Lower leg skin (tissue), 4 donors: ENCODE data around the gene DIS3L2. TPM values are rescaled to one million over a fixed set of nuclear protein-coding genes. Genes with fewer than 3 reads are reported as not detected.

Experiments used
- DNase-seq, 2 donors: peaks; one replicate each; pipeline ENCODE4 v3.0.0-alpha.2; 2019; ENCODE audit warnings: low spot score in 2 of 2
- H3K4me3 ChIP-seq: fragments of 200-600 bp; sonication (generic); 2 replicates; pipeline ENCODE4 v1.5.1; 2017; ENCODE audit warnings: mild to moderate bottlenecking, low read depth; ENCODE audit not compliant: poor library complexity, severe bottlenecking
- POLR2A ChIP-seq, 2 donors: fragments of 450-650 bp; IDR thresholded peaks; one replicate each; pipeline ENCODE4 v1.6.1; 2016 to 2017; ENCODE audit warnings: antibody characterized with exemption in 2 of 2, mild to moderate bottlenecking in 1 of 2, moderate library complexity in 1 of 2
- WGBS, 2 donors: methylation state at CpG; one replicate each; pipeline ENCODE4 v1.1.5; 2018; 5-methylcytosine and 5-hydroxymethylcytosine counted together
- intact Hi-C: fragments of 100-400 bp; cut with DNase I; formaldehyde crosslinking; loops from one replicate; pipeline ENCODE4 v1.15.0; 2023; ENCODE audit warnings: low total_unique reads
- total RNA-seq, 4 donors: library from RNA; depleted of rRNA; stranded (reverse); fragments of >200 nt; gene quantifications; one replicate each; pipeline ENCODE4 v1.1.0, GENCODE V29; 2016
- TF ChIP-seq, protein P1 (sequence below), 3 donors: fragments of 450-650 bp; IDR thresholded peaks; one replicate each; pipeline ENCODE4 v1.5.1; 2016; ENCODE audit warnings: antibody characterized with exemption in 3 of 3, mild to moderate bottlenecking in 3 of 3, moderate library complexity in 2 of 3

Gene DIS3L2
- total RNA-seq, 4 donors from 2014 or later = 26.4 to 39.0 (median 34.4) TPM

- H3K4me3 ChIP-seq = no peak overlapping the region
- WGBS, 2 donors = 71 to 74% methylated on average over 19 of the region's 19 CpGs
- intact Hi-C loops = no loop called here
- DNase-seq = no peak
- no peak for TF ChIP-seq POLR2A (IDR thresholded peaks at IDR 0.05)
- TF ChIP-seq, protein P1, sequence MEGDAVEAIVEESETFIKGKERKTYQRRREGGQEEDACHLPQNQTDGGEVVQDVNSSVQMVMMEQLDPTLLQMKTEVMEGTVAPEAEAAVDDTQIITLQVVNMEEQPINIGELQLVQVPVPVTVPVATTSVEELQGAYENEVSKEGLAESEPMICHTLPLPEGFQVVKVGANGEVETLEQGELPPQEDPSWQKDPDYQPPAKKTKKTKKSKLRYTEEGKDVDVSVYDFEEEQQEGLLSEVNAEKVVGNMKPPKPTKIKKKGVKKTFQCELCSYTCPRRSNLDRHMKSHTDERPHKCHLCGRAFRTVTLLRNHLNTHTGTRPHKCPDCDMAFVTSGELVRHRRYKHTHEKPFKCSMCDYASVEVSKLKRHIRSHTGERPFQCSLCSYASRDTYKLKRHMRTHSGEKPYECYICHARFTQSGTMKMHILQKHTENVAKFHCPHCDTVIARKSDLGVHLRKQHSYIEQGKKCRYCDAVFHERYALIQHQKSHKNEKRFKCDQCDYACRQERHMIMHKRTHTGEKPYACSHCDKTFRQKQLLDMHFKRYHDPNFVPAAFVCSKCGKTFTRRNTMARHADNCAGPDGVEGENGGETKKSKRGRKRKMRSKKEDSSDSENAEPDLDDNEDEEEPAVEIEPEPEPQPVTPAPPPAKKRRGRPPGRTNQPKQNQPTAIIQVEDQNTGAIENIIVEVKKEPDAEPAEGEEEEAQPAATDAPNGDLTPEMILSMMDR (IDR thresholded peaks at IDR 0.05) = no peak
Measured at GRCh38 chr2:232342635-232343565, 381.4 kb downstream of the DIS3L2 start.

DNA sequence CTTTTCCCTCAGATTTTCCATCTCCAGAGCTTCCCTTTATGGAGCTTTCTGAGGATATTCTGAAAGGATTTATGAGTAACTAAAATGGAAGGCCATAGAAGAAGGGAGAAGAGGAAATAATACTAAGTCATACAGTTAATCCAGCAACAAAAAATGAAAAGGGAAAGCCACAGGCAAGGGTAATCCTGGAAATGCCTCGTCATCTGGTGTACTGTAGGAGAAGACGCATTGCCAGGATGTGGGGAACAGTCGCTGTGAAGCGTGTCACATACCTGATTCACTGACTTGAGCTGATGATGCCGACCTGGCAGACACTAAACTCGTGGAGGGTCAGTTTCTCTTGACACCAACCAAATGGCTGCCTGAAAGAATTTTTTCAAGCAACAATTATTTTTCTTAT lies 382.3 kb downstream of the DIS3L2 start:
- TF ChIP-seq, protein P1 (IDR thresholded peaks at IDR 0.05) = no peak
- TF ChIP-seq POLR2A (IDR thresholded peaks at IDR 0.05) = no peak
- H3K4me3 ChIP-seq = no peak overlapping the region
- 69 to 74% methylated on average over 6 of the region's 6 CpGs for WGBS, 2 donors
- no peak for DNase-seq
- intact Hi-C loops = no loop called here

DNA sequence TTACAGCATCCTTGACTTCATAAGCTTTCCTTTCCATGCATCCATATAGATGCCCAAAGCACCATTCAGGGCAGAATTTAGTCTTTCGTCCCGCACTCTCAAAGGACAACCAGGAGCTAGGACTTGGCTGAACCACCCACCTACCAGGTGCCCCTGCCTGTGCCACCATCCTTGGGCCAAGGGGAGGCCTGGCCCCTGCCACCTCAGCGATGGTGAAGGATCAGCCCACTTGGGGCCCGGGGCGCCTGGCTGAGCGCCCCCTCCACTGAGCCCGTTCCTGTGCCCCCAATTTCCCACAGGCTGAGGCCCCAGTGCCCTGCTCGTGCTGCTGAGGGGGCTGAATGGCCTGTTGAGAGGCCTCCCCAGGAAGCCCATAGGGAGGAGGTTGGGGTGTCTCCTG lies 383.7 kb downstream of the DIS3L2 start:
- intact Hi-C loops = no loop called here
- WGBS, 2 donors = 79 to 92% methylated on average over 8 of the region's 8 CpGs
- no peak overlapping the region for H3K4me3 ChIP-seq
- no peak for DNase-seq
- no peak for TF ChIP-seq POLR2A (IDR thresholded peaks at IDR 0.05)
- TF ChIP-seq, protein P1 (IDR thresholded peaks at IDR 0.05) = no peak

GRCh38 chr2:232347369-232347768 lies 385.9 kb downstream of the DIS3L2 start:
- TF ChIP-seq POLR2A (IDR thresholded peaks at IDR 0.05) = no peak
- intact Hi-C loops = no loop called here
- no peak overlapping the region for H3K4me3 ChIP-seq
- 94 to 95% methylated on average over 6 of the region's 6 CpGs for WGBS, 2 donors
- no peak for DNase-seq

DNA sequence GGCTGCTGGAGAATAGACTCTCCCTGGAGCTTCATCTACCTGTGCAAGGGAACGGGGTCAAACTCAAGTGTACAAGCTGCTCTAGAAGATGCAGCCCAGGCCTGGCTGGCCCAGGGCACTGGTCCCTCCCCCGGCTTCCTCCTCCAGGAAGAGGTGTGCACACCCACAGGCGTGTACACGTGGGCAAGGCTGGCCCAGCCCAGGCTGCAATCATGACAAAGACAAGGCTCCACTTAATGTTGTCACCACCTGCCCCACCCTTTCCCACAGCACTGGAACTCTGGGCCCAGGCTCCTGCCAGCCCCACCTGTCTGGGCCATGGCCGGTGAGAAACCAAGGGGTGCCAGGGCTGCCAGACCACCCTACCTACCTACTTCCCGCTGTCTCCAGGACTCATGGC lies 387.4 kb downstream of the DIS3L2 start:
- DNase-seq = no peak
- intact Hi-C loops = no loop called here
- TF ChIP-seq POLR2A (IDR thresholded peaks at IDR 0.05) = no peak
- TF ChIP-seq, protein P1 (IDR thresholded peaks at IDR 0.05) = no peak
- H3K4me3 ChIP-seq = no peak overlapping the region
- 30 to 35% methylated on average over 6 of the region's 6 CpGs for WGBS, 2 donors

DNA sequence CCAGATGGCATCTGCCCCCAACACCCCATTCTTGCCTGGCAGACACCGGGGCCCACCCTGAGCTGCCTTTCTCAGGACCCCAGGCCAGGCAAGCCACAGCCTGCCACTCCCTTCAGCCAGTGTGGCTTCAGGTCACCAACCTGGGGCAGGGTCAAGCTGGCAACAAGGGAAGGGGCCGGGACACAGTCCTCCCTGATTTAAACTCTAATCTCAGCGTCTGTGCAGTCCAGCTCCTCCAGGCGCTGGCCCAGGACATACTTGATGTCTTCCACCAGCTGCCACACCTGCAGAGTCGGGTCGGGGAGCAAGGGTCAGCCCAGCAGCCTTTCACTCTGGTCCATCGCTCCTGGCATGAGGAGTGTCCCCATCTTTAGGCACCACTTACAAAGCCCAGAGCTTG lies 388.0 kb downstream of the DIS3L2 start:
- no peak overlapping the region for H3K4me3 ChIP-seq
- intact Hi-C loops = no loop called here
- WGBS, 2 donors = 59 to 63% methylated on average over 3 to 7 of the region's 7 CpGs
- no peak for DNase-seq
- TF ChIP-seq, protein P1 (IDR thresholded peaks at IDR 0.05) = no peak
- TF ChIP-seq POLR2A (IDR thresholded peaks at IDR 0.05) = no peak
